NT2/D1 (cell line): Measurements from ENCODE around the gene SMIM38.

Experiments used
- SUZ12 ChIP-seq: IDR thresholded peaks from 2 replicates; pipeline ENCODE4 v1.6.1; 2011; ENCODE audit not compliant: insufficient read length, insufficient read depth; ENCODE audit errors: extremely low read depth
- YY1 ChIP-seq: IDR thresholded peaks from 2 replicates; pipeline ENCODE4 v1.6.1; 2011; ENCODE audit not compliant: insufficient read length, insufficient read depth
- ZNF274 ChIP-seq: IDR thresholded peaks from 2 replicates; pipeline ENCODE4 v1.6.1; 2011; ENCODE audit warnings: mild to moderate bottlenecking, low read depth, low read length

- no peak for TF ChIP-seq SUZ12
- TF ChIP-seq YY1 = no peak
- TF ChIP-seq ZNF274 = no peak
Measured at GRCh38 chr11:69110451-69110850, 45.3 kb upstream of the SMIM38 start.
